Keratinocyte (primary cell): Measurements from ENCODE around the gene C4orf17. TPM values are rescaled to one million over a fixed set of nuclear protein-coding genes. Genes with fewer than 3 reads are reported as not detected.
"Not testable (repeated sequence)": the region's sequence is repeated elsewhere in the genome, so short reads cannot be mapped to it uniquely, and the experiment has no call there.

Experiments used
- DNase-seq: peaks from one replicate; pipeline ENCODE4 v3.0.0-alpha.2; 2011; ENCODE audit warnings: low read depth, missing footprints, low spot score
- FAIRE-seq: peaks from 2 replicates; lab custom pipeline; 2011; peaks lifted over from hg19 to GRCh38; lab: Jason Lieb, UNC
- H2AFZ ChIP-seq: 2 replicates; pipeline ENCODE4 v1.6.0; 2012; ENCODE audit warnings: low read length, control low read depth, inconsistent platforms; ENCODE audit not compliant: control insufficient read depth
- H3K27ac ChIP-seq: 2 replicates; pipeline ENCODE4 v1.5.1; 2011; ENCODE audit warnings: low read length; ENCODE audit not compliant: control insufficient read depth, insufficient read depth
- H3K27me3 ChIP-seq: 3 replicates; pipeline ENCODE4 v1.6.0; 2011; ENCODE audit warnings: low read length; ENCODE audit not compliant: control insufficient read depth, insufficient read depth; ENCODE audit errors: extremely low read depth
- H3K36me3 ChIP-seq, 2 experiments: 2 replicates in 1 of 2; 3 replicates in 1 of 2; pipeline ENCODE4 v1.5.1; 2011; ENCODE audit warnings: low read length in 2 of 2, mild to moderate bottlenecking in 1 of 2; ENCODE audit not compliant: control insufficient read depth in 2 of 2, insufficient read depth in 2 of 2; ENCODE audit errors: extremely low read depth in 1 of 2
- H3K4me1 ChIP-seq: 3 replicates; pipeline ENCODE4 v1.5.1; 2011; ENCODE audit warnings: low read length; ENCODE audit not compliant: control insufficient read depth, insufficient read depth; ENCODE audit errors: extremely low read depth
- H3K4me2 ChIP-seq: 3 replicates; pipeline ENCODE4 v1.6.0; 2011; ENCODE audit warnings: low read depth, low read length; ENCODE audit not compliant: control insufficient read depth, insufficient read depth; ENCODE audit errors: extremely low read depth
- H3K4me3 ChIP-seq, 3 experiments: fragments of 200-600 bp in 1 of 3; sonication (generic) in 1 of 3; 2 replicates in 2 of 3; 3 replicates in 1 of 3; pipeline ENCODE4 v1.5.1; 2011 to 2016; ENCODE audit warnings: low read length in 3 of 3, mild to moderate bottlenecking in 3 of 3, control low read depth in 2 of 3, inconsistent platforms in 1 of 3, low read depth in 1 of 3, mixed read lengths in 1 of 3, mixed run types in 1 of 3, moderate library complexity in 1 of 3; ENCODE audit not compliant: control insufficient read depth in 2 of 3, insufficient read depth in 2 of 3; ENCODE audit errors: extremely low read depth in 1 of 3
- H3K79me2 ChIP-seq: 2 replicates; pipeline ENCODE4 v1.6.0; 2012; ENCODE audit warnings: low read length; ENCODE audit not compliant: control insufficient read depth, insufficient read depth
- H3K9ac ChIP-seq: 3 replicates; pipeline ENCODE4 v1.6.0; 2011; ENCODE audit warnings: low read length; ENCODE audit not compliant: control insufficient read depth, insufficient read depth; ENCODE audit errors: extremely low read depth
- H3K9me1 ChIP-seq: 3 replicates; pipeline ENCODE4 v1.6.0; 2011; ENCODE audit warnings: low read length; ENCODE audit not compliant: control insufficient read depth, insufficient read depth; ENCODE audit errors: extremely low read depth
- H3K9me3 ChIP-seq: 2 replicates; pipeline ENCODE4 v1.5.1; 2012; ENCODE audit warnings: low read depth, low read length; ENCODE audit not compliant: control insufficient read depth
- H4K20me1 ChIP-seq: 3 replicates; pipeline ENCODE4 v1.6.0; 2011; ENCODE audit warnings: low read length; ENCODE audit not compliant: control insufficient read depth, insufficient read depth; ENCODE audit errors: extremely low read depth
- CTCF ChIP-seq, 3 experiments: IDR thresholded peaks in 1 of 3; conservative IDR thresholded peaks in 1 of 3; optimal IDR thresholded peaks in 1 of 3; 2 replicates in 2 of 3; 3 replicates in 1 of 3; pipeline versions ENCODE3 to v1.5.1; 2011; ENCODE audit warnings: low read length in 3 of 3, mild to moderate bottlenecking in 3 of 3, moderate library complexity in 2 of 3, control low read depth in 1 of 3, inconsistent platforms in 1 of 3; ENCODE audit not compliant: insufficient read depth in 2 of 3; ENCODE audit errors: extremely low read depth in 1 of 3
- EZH2 ChIP-seq: IDR thresholded peaks from one replicate; pipeline ENCODE4 v1.6.1; 2012; ENCODE audit warnings: inconsistent platforms, mild to moderate bottlenecking, low read length, moderate library complexity
- dilution Hi-C: fragments of 300-500 bp; cut with MboI; formaldehyde crosslinking; loops from one replicate; pipeline ENCODE4 v1.7.0; 2020; ENCODE audit warnings: low sequenced_read_pairs; ENCODE audit not compliant: extremely low pct_ligation_motif_present
- polyA plus RNA-seq, 5 experiments: library from polyadenylated mRNA; depleted of rRNA in 3 of 5; stranded (reverse) in 3 of 5; stranded (forward) in 1 of 5; unstranded in 1 of 5; fragments of >200 nt; gene quantifications; 1 replicate in 1 of 5; 2 replicates in 3 of 5; 3 replicates in 1 of 5; pipeline versions ENCODE4 v1.2.1 to v1.2.3, GENCODE V29; 2011 to 2012; ENCODE audit warnings: missing spikeins in 2 of 5, low read depth in 1 of 5, low replicate concordance in 1 of 5

Gene C4orf17
- polyA plus RNA-seq, 1 donor (not counting 4 experiments of a cell fraction or from before 2014, with no cell fraction given), result not detected

GRCh38 chr4:99485212-99485611 lies 25.6 kb upstream of the C4orf17 start:
- H3K4me2 ChIP-seq, result no peak overlapping the region
- H3K79me2 ChIP-seq, result no peaks in the 10 kb centered on the region
- DNase-seq, result no peak
- no peak for FAIRE-seq
- no peaks in the 10 kb centered on the region for H4K20me1 ChIP-seq
- H3K27me3 ChIP-seq, result no peaks in the 10 kb centered on the region
- H2AFZ ChIP-seq, result no peak overlapping the region
- H3K9ac ChIP-seq, result no peak overlapping the region
- no peak for TF ChIP-seq CTCF (optimal IDR thresholded peaks at IDR 0.05 in 1 of 3, IDR thresholded peaks at IDR 0.05 in 1 of 3, conservative IDR thresholded peaks at IDR 0.05 in 1 of 3; ENCODE audit: extremely low read depth in 1 of 3, insufficient read depth in 2 of 3, low read length in 3 of 3)
- no peak for TF ChIP-seq EZH2
- dilution Hi-C loops, result no loop called here
- H3K27ac ChIP-seq, result no peak overlapping the region
- H3K36me3 ChIP-seq, result no peaks in the 10 kb centered on the region
- no peak overlapping the region for H3K4me3 ChIP-seq
- H3K9me1 ChIP-seq, result no peaks in the 10 kb centered on the region
- H3K9me3 ChIP-seq, result no peaks in the 10 kb centered on the region
- no peaks in the 10 kb centered on the region for H3K4me1 ChIP-seq

DNA sequence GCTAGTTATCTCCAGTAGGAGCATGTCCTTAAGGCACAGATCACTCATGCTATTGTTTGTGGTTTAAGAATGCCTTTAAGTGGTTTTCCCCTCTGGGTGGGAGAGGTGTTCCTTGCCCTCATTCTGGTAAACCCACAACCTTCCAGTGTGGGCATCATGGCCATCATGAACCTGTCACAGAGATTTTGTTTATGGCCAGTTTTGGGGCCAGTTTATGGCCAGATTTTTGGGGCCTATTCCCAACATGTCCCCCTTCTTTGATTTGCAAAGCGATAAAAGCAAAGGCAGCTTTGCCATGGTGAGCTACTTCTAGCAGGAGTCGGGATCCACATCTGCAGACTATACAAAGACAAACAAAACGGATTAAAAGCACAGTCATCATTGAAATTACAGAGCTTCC lies 24.2 kb upstream of the C4orf17 start:
- H3K9me3 ChIP-seq, H3K27ac ChIP-seq, H3K9me1 ChIP-seq, H3K27me3 ChIP-seq, H4K20me1 ChIP-seq, H3K79me2 ChIP-seq, H3K9ac ChIP-seq, H3K36me3 ChIP-seq, dilution Hi-C loops, H2AFZ ChIP-seq, H3K4me2 ChIP-seq, FAIRE-seq, H3K4me3 ChIP-seq, H3K4me1 ChIP-seq, DNase-seq: not testable (repeated sequence)

GRCh38 chr4:99490286-99490685 lies 20.5 kb upstream of the C4orf17 start:
- H2AFZ ChIP-seq, result no peak overlapping the region
- H3K9ac ChIP-seq, result no peak overlapping the region
- H3K4me3 ChIP-seq, result no peak overlapping the region
- no peaks in the 10 kb centered on the region for H3K36me3 ChIP-seq
- no peaks in the 10 kb centered on the region for H3K4me1 ChIP-seq
- H3K27me3 ChIP-seq, result no peaks in the 10 kb centered on the region
- H3K4me2 ChIP-seq, result no peak overlapping the region
- dilution Hi-C loops, result no loop called here
- TF ChIP-seq CTCF (optimal IDR thresholded peaks at IDR 0.05 in 1 of 3, IDR thresholded peaks at IDR 0.05 in 1 of 3, conservative IDR thresholded peaks at IDR 0.05 in 1 of 3; ENCODE audit: extremely low read depth in 1 of 3, insufficient read depth in 2 of 3, low read length in 3 of 3), result no peak
- TF ChIP-seq EZH2, result no peak
- H3K27ac ChIP-seq, result no peak overlapping the region
- H4K20me1 ChIP-seq, result no peaks in the 10 kb centered on the region
- H3K9me1 ChIP-seq, result no peaks in the 10 kb centered on the region
- H3K9me3 ChIP-seq, result no peaks in the 10 kb centered on the region
- FAIRE-seq (no peak), DNase-seq (no peak)
- no peaks in the 10 kb centered on the region for H3K79me2 ChIP-seq
